ENCODE measurements around the gene CAPN13.

DNA sequence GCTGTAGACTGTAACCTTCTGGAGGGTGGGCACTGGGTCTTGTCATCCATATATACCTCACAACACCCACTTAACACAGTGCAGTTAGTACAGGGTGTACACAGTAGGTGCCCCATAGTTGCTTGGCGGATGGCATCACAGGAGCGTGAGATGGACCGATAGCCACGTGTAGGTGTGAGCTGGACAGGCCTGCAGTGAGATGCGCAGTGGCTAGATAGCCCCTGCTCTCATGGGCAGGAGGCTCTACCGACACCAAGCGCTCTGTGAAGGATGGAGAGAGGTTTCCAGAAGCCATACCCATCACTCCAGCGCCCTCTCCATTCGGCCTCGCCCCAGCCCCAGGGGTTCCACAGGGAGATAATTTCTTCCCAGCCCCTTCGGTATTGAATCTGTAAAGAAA lies 49.5 kb downstream of the CAPN13 start:
- TF ChIP-seq, protein P1, sequence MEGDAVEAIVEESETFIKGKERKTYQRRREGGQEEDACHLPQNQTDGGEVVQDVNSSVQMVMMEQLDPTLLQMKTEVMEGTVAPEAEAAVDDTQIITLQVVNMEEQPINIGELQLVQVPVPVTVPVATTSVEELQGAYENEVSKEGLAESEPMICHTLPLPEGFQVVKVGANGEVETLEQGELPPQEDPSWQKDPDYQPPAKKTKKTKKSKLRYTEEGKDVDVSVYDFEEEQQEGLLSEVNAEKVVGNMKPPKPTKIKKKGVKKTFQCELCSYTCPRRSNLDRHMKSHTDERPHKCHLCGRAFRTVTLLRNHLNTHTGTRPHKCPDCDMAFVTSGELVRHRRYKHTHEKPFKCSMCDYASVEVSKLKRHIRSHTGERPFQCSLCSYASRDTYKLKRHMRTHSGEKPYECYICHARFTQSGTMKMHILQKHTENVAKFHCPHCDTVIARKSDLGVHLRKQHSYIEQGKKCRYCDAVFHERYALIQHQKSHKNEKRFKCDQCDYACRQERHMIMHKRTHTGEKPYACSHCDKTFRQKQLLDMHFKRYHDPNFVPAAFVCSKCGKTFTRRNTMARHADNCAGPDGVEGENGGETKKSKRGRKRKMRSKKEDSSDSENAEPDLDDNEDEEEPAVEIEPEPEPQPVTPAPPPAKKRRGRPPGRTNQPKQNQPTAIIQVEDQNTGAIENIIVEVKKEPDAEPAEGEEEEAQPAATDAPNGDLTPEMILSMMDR (IDR thresholded peaks at IDR 0.05) = no peak
- no peak for TF ChIP-seq POLR2A (IDR thresholded peaks at IDR 0.05)

All from heart left ventricle (tissue), 13 donors.